CD4-positive, alpha-beta T cell treated with Interleukin-21 for 1 hour (primary cell): ENCODE measurements around the gene IQSEC1.

Experiments
- DNase-seq: peaks from one replicate; pipeline ENCODE4 v3.0.0-alpha.2; 2020

The IQSEC1 gene

GRCh38 chr3:13085081-13085845 lies 12.0 kb upstream of the IQSEC1 start:
- no peak for DNase-seq

- DNase-seq: no peak
Measured at GRCh38 chr3:13083898-13084297, 10.7 kb upstream of the IQSEC1 start.

GRCh38 chr3:13083254-13083653 lies 10.0 kb upstream of the IQSEC1 start:
- DNase-seq: no peak

- DNase-seq: no peak
Measured at GRCh38 chr3:13082677-13083076, 9.4 kb upstream of the IQSEC1 start.

- no peak for DNase-seq
Measured at GRCh38 chr3:13081603-13082360, 8.6 kb upstream of the IQSEC1 start.

- DNase-seq: no peak
Measured at GRCh38 chr3:13080591-13080990, 7.4 kb upstream of the IQSEC1 start.

GRCh38 chr3:13080026-13080425 lies 6.8 kb upstream of the IQSEC1 start:
- no peak for DNase-seq

GRCh38 chr3:13079510-13079909 lies 6.3 kb upstream of the IQSEC1 start:
- no peak for DNase-seq

GRCh38 chr3:13079051-13079450 lies 5.8 kb upstream of the IQSEC1 start:
- no peak for DNase-seq

GRCh38 chr3:13078163-13078905 lies 5.1 kb upstream of the IQSEC1 start:
- no peak for DNase-seq

- no peak for DNase-seq
Measured at GRCh38 chr3:13077431-13078162, 4.4 kb upstream of the IQSEC1 start.

GRCh38 chr3:13075986-13076654 lies 2.9 kb upstream of the IQSEC1 start:
- DNase-seq: no peak

GRCh38 chr3:13075318-13075717 lies 2.1 kb upstream of the IQSEC1 start:
- DNase-seq: no peak

GRCh38 chr3:13074006-13074375 lies 762 bp upstream of the IQSEC1 start:
- DNase-seq: no peak

- no peak for DNase-seq
Measured at GRCh38 chr3:13072600-13073325, 466 bp downstream of the IQSEC1 start.

- DNase-seq: no peak
Measured at GRCh38 chr3:13072239-13072599, 1.0 kb downstream of the IQSEC1 start.

- no peak for DNase-seq
Measured at GRCh38 chr3:13071695-13072094, 1.5 kb downstream of the IQSEC1 start.

- DNase-seq: no peak
Measured at GRCh38 chr3:13070391-13071070, 2.7 kb downstream of the IQSEC1 start.

- DNase-seq: peak; percentile 75
Measured at GRCh38 chr3:13069495-13069894, 3.7 kb downstream of the IQSEC1 start.

GRCh38 chr3:13068269-13069010 lies 4.8 kb downstream of the IQSEC1 start:
- DNase-seq: no peak
